ENCODE measurements around the gene TMEM43.

DNA sequence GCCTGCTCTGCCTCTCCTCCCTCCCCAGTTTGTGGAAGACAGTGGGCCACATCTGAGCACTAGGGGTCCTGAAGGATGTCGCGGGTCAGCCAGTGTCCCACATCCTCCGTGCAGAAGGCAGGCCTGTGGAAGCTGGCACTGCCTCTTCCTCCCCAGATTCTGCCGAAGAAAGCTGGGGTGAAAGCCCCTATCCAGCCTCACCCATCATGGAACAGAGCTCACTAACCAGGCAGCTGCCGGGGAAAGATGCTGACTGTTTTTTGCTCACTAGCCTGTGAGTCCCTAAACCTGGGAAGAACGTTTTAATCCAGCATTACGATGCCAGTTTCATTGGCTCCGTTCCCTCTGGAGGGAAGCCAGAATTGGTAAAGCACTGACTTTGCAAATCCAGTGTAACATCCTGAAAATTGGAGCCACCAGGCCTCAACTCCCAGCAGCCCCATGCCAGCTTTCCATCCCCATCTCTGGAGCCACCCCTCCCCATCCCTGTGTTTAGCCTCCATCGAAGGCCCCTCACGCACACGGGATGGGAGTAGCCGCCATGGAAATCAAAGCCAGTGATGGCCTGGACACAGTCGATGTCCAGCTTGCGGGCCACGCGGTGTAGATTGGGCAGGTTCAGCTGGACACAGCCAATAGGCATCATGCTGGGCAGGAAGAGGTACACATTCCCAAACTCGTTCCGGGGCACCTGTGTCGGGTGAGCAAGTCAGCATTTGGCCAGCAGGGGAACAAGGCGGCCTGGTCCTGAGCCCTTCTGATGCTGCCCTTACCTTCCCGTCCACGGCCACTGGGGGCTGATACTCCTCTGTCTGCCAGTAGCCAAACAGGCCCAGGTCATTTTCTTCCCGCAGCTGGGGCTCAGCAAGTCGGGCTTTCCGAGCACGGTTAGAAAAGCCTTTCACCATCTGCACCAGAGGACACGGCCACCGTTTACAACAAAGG is 23.5 kb downstream of the TMEM43 start:
- TF ChIP-seq, protein P1, sequence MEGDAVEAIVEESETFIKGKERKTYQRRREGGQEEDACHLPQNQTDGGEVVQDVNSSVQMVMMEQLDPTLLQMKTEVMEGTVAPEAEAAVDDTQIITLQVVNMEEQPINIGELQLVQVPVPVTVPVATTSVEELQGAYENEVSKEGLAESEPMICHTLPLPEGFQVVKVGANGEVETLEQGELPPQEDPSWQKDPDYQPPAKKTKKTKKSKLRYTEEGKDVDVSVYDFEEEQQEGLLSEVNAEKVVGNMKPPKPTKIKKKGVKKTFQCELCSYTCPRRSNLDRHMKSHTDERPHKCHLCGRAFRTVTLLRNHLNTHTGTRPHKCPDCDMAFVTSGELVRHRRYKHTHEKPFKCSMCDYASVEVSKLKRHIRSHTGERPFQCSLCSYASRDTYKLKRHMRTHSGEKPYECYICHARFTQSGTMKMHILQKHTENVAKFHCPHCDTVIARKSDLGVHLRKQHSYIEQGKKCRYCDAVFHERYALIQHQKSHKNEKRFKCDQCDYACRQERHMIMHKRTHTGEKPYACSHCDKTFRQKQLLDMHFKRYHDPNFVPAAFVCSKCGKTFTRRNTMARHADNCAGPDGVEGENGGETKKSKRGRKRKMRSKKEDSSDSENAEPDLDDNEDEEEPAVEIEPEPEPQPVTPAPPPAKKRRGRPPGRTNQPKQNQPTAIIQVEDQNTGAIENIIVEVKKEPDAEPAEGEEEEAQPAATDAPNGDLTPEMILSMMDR (conservative IDR thresholded peaks at IDR 0.05 in 1 of 2, IDR thresholded peaks at IDR 0.05 in 1 of 2; ENCODE audit: extremely low read depth in 1 of 2, insufficient read depth in 1 of 2, low read depth in 1 of 2, low read length in 2 of 2): peak; percentile 7 to 27
- TF ChIP-seq EZH2 (IDR thresholded peaks at IDR 0.05; ENCODE audit: borderline replicate concordance, low read length): no peak
